WTC11 (cell line): ENCODE measurements around the gene VWA5B1. TPM values are rescaled to one million over a fixed set of nuclear protein-coding genes. Genes with fewer than 3 reads are reported as not detected.
"Not testable (repeated sequence)": the region's sequence is repeated elsewhere in the genome, so short reads cannot be mapped to it uniquely, and the experiment has no call there.

Experiments used
- ATAC-seq: fragments of 200-7000 bp; cut with Tn5 transposase; 2 replicates; pipeline ENCODE4 v1.10.0; 2021; ENCODE audit warnings: mild to moderate bottlenecking, moderate library complexity
- CTCF ChIA-PET: fragments of 300-600 bp; sonication (Branson Sonifier 250); formaldehyde crosslinking; loops from one replicate; lab custom pipeline; 2021; ENCODE audit warnings: antibody characterized with exemption; lab: Charles Lee
- POLR2A ChIA-PET: fragments of 350-600 bp; sonication (Branson Sonifier 250); formaldehyde crosslinking; loops from one replicate; lab custom pipeline; 2021; ENCODE audit warnings: antibody characterized with exemption; lab: Charles Lee
- DNase-seq: peaks from one replicate; pipeline ENCODE4 v3.0.0; 2021; ENCODE audit warnings: low spot score
- H3K27ac Mint-ChIP-seq: 2 replicates; pipeline ENCODE4 v1.8.0; 2021; ENCODE audit warnings: mixed read lengths
- H3K27me3 Mint-ChIP-seq: 2 replicates; pipeline ENCODE4 v1.8.0; 2021; ENCODE audit warnings: low read depth, mild to moderate bottlenecking, moderate library complexity, mixed read lengths
- H3K36me3 Mint-ChIP-seq: 2 replicates; pipeline ENCODE4 v1.8.0; 2021; ENCODE audit warnings: mixed read lengths
- H3K4me1 Mint-ChIP-seq: 2 replicates; pipeline ENCODE4 v1.8.0; 2022; ENCODE audit warnings: mixed read lengths
- H3K4me3 Mint-ChIP-seq: 2 replicates; pipeline ENCODE4 v1.8.0; 2021; ENCODE audit warnings: mild to moderate bottlenecking, moderate library complexity, mixed read lengths
- H3K9me3 Mint-ChIP-seq: 2 replicates; pipeline ENCODE4 v1.8.0; 2021; ENCODE audit warnings: mixed read lengths
- AR ChIP-seq: fragments of 250-450 bp; sonication (Bioruptor Pico); IDR thresholded peaks from 2 replicates; pipeline ENCODE4 v1.9.0; 2021; ENCODE audit warnings: mild to moderate bottlenecking
- CDX4 ChIP-seq: fragments of 250-450 bp; sonication (Bioruptor Pico); IDR thresholded peaks from 2 replicates; pipeline ENCODE4 v1.9.0; 2021; ENCODE audit warnings: moderate library complexity, mild to moderate bottlenecking, inconsistent platforms, borderline replicate concordance
- EMX1 ChIP-seq: fragments of 250-450 bp; sonication (Bioruptor Pico); IDR thresholded peaks from 2 replicates; pipeline ENCODE4 v1.8.0; 2021; ENCODE audit warnings: mild to moderate bottlenecking
- GRHL2 ChIP-seq: fragments of 250-450 bp; sonication (Bioruptor Pico); IDR thresholded peaks from 2 replicates; pipeline ENCODE4 v1.8.0; 2022; ENCODE audit warnings: mild to moderate bottlenecking, moderate library complexity; ENCODE audit not compliant: insufficient replicate concordance, severe bottlenecking
- JAZF1 ChIP-seq: fragments of 250-450 bp; sonication (Bioruptor Pico); IDR thresholded peaks from 2 replicates; pipeline ENCODE4 v1.9.0; 2021; ENCODE audit warnings: moderate library complexity, mild to moderate bottlenecking, inconsistent platforms
- MXD4 ChIP-seq: fragments of 250-450 bp; sonication (Bioruptor Pico); IDR thresholded peaks from 2 replicates; pipeline ENCODE4 v1.8.0; 2021; ENCODE audit warnings: mild to moderate bottlenecking, moderate library complexity, borderline replicate concordance
- MYBL2 ChIP-seq: sonication (generic); formaldehyde crosslinking; IDR thresholded peaks from 2 replicates; pipeline ENCODE4 v1.8.1; 2023; ENCODE audit warnings: mild to moderate bottlenecking, moderate library complexity, missing genetic modification reagents
- NFE2L1 ChIP-seq: sonication (generic); formaldehyde crosslinking; IDR thresholded peaks from 2 replicates; pipeline ENCODE4 v1.8.1; 2023; ENCODE audit warnings: missing genetic modification reagents
- PRRX2 ChIP-seq: fragments of 250-450 bp; sonication (Bioruptor Pico); IDR thresholded peaks from 2 replicates; pipeline ENCODE4 v1.8.0; 2021; ENCODE audit warnings: mild to moderate bottlenecking
- SOX15 ChIP-seq: fragments of 250-450 bp; sonication (Bioruptor Pico); IDR thresholded peaks from 2 replicates; pipeline ENCODE4 v1.9.0; 2021; ENCODE audit warnings: mild to moderate bottlenecking
- TCF7 ChIP-seq: sonication (generic); formaldehyde crosslinking; IDR thresholded peaks from 2 replicates; pipeline ENCODE4 v1.8.0; 2022; ENCODE audit warnings: mild to moderate bottlenecking, low read depth, missing genetic modification reagents, moderate library complexity
- TEAD1 ChIP-seq: sonication (generic); formaldehyde crosslinking; IDR thresholded peaks from 2 replicates; pipeline ENCODE4 v1.8.0; 2022; ENCODE audit warnings: mild to moderate bottlenecking, missing genetic modification reagents
- USF2 ChIP-seq: sonication (generic); formaldehyde crosslinking; IDR thresholded peaks from 2 replicates; pipeline ENCODE4 v1.8.1; 2023; ENCODE audit warnings: mild to moderate bottlenecking, missing genetic modification reagents, moderate library complexity
- ZBTB21 ChIP-seq: sonication (generic); formaldehyde crosslinking; IDR thresholded peaks from 2 replicates; pipeline ENCODE4 v1.8.1; 2023; ENCODE audit warnings: mild to moderate bottlenecking, missing genetic modification reagents, borderline replicate concordance
- ZNF121 ChIP-seq: sonication (generic); formaldehyde crosslinking; IDR thresholded peaks from 2 replicates; pipeline ENCODE4 v1.8.0; 2023; ENCODE audit warnings: missing genetic modification reagents
- ZNF138 ChIP-seq: sonication (generic); formaldehyde crosslinking; conservative IDR thresholded peaks from 2 replicates; pipeline ENCODE4 v1.8.1; 2022; ENCODE audit warnings: mild to moderate bottlenecking, moderate library complexity, missing genetic modification reagents
- ZNF396 ChIP-seq: fragments of 250-450 bp; sonication (Bioruptor Pico); IDR thresholded peaks from 2 replicates; pipeline ENCODE4 v1.8.0; 2021; ENCODE audit warnings: mild to moderate bottlenecking, moderate library complexity, borderline replicate concordance
- total RNA-seq: library from RNA; stranded (reverse); gene quantifications from 3 replicates; pipeline ENCODE4 v1.2.3, GENCODE V29; 2021
- TF ChIP-seq, protein P1 (sequence below): sonication (generic); formaldehyde crosslinking; IDR thresholded peaks from 2 replicates; pipeline ENCODE4 v1.8.1; 2023; ENCODE audit warnings: mild to moderate bottlenecking, missing genetic modification reagents, moderate library complexity
- TF ChIP-seq, protein P2 (sequence below): fragments of 250-450 bp; sonication (Bioruptor Pico); IDR thresholded peaks from 2 replicates; pipeline ENCODE4 v1.9.0; 2021; ENCODE audit warnings: mild to moderate bottlenecking, borderline replicate concordance
- TF ChIP-seq, protein P3 (sequence below): sonication (generic); formaldehyde crosslinking; IDR thresholded peaks from 2 replicates; pipeline ENCODE4 v1.8.0; 2023; ENCODE audit warnings: missing genetic modification reagents

VWA5B1 gene
- total RNA-seq, 1 experiment from 2014 or later = 1.5 TPM

DNA sequence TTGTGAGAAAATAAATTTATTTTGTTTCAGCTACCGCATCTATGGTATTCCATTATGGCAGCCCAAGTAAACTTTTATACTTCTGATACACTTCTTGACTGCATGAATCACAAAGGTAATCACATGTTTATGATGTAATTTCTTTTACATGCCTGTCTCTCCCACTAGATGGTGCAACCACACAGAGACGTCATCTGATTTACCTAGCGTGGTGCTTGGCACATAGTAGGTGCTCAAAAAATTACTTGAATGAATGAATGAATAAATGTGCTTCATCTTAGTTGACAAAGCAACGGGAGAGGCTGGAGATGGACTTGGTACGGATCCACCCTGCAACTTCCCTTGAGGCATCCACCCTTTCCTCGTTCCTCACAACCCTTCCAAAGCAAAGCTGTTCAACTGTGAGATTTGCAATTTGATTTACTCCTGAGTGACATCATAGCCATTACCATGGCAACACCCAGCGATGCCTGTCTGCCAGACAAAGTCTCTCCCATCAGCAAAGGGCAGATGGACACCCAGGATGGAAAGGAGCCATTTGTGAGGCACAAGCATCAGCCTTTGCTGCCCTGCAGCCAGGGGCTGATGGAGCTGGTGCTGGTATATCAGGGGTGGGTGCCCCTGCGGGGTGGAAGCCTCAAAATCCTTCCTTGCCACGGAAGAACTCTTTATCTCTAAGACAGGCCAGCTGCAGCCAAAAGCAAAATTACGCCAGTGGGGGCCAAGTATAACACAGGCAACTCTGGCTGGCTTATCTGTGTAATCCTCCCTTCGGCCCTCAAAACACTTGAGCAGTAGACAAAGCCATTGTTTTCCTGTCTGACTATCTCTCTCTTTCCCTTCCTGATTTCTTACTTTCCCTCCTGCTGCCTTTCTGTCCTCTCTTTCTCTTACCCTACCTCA is 18.9 kb upstream of the VWA5B1 start:
- DNase-seq = no peak
- ATAC-seq = no peak
- H3K27me3 Mint-ChIP-seq = peaks cover 16% of the 10 kb centered on the region
- POLR2A ChIA-PET = no interaction called here
- TF ChIP-seq, protein P1, sequence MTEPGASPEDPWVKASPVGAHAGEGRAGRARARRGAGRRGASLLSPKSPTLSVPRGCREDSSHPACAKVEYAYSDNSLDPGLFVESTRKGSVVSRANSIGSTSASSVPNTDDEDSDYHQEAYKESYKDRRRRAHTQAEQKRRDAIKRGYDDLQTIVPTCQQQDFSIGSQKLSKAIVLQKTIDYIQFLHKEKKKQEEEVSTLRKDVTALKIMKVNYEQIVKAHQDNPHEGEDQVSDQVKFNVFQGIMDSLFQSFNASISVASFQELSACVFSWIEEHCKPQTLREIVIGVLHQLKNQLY (CRISPR knock-in tag) = no peak
- no peak for TF ChIP-seq NFE2L1 (CRISPR knock-in tag)
- no peak for TF ChIP-seq ZBTB21 (CRISPR knock-in tag)
- TF ChIP-seq ZNF121 (CRISPR knock-in tag) = no peak
- no peak for TF ChIP-seq JAZF1 (CRISPR knock-in tag)
- no peak for TF ChIP-seq MXD4 (CRISPR knock-in tag)
- TF ChIP-seq PRRX2 (CRISPR knock-in tag) = no peak
- TF ChIP-seq, protein P2, sequence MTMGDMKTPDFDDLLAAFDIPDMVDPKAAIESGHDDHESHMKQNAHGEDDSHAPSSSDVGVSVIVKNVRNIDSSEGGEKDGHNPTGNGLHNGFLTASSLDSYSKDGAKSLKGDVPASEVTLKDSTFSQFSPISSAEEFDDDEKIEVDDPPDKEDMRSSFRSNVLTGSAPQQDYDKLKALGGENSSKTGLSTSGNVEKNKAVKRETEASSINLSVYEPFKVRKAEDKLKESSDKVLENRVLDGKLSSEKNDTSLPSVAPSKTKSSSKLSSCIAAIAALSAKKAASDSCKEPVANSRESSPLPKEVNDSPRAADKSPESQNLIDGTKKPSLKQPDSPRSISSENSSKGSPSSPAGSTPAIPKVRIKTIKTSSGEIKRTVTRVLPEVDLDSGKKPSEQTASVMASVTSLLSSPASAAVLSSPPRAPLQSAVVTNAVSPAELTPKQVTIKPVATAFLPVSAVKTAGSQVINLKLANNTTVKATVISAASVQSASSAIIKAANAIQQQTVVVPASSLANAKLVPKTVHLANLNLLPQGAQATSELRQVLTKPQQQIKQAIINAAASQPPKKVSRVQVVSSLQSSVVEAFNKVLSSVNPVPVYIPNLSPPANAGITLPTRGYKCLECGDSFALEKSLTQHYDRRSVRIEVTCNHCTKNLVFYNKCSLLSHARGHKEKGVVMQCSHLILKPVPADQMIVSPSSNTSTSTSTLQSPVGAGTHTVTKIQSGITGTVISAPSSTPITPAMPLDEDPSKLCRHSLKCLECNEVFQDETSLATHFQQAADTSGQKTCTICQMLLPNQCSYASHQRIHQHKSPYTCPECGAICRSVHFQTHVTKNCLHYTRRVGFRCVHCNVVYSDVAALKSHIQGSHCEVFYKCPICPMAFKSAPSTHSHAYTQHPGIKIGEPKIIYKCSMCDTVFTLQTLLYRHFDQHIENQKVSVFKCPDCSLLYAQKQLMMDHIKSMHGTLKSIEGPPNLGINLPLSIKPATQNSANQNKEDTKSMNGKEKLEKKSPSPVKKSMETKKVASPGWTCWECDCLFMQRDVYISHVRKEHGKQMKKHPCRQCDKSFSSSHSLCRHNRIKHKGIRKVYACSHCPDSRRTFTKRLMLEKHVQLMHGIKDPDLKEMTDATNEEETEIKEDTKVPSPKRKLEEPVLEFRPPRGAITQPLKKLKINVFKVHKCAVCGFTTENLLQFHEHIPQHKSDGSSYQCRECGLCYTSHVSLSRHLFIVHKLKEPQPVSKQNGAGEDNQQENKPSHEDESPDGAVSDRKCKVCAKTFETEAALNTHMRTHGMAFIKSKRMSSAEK = no peak
- TF ChIP-seq, all 79 proteins: peak for 0
- Mint-ChIP-seq H3K36me3 (no peaks in the 10 kb centered on the region), H3K27ac (no peak overlapping the region), H3K4me1 (peaks cover 10% of the 10 kb centered on the region), H3K4me3 (no peak overlapping the region), H3K9me3 (peaks cover 17% of the 10 kb centered on the region)
- CTCF ChIA-PET = interaction anchor here (1.1 kb wide), 1 partner anchor 59 kb away, joined by 7 read pairs; no protein-coding TSS in a partner anchor

GRCh38 chr1:20273716-20274115 is 17.0 kb upstream of the VWA5B1 start:
- POLR2A ChIA-PET, CTCF ChIA-PET, H3K36me3 Mint-ChIP-seq, ATAC-seq, H3K4me3 Mint-ChIP-seq, H3K4me1 Mint-ChIP-seq, DNase-seq, H3K27ac Mint-ChIP-seq: not testable (repeated sequence)
- Mint-ChIP-seq H3K9me3 (peaks cover 17% of the 10 kb centered on the region), H3K27me3 (peaks cover 26% of the 10 kb centered on the region)

DNA sequence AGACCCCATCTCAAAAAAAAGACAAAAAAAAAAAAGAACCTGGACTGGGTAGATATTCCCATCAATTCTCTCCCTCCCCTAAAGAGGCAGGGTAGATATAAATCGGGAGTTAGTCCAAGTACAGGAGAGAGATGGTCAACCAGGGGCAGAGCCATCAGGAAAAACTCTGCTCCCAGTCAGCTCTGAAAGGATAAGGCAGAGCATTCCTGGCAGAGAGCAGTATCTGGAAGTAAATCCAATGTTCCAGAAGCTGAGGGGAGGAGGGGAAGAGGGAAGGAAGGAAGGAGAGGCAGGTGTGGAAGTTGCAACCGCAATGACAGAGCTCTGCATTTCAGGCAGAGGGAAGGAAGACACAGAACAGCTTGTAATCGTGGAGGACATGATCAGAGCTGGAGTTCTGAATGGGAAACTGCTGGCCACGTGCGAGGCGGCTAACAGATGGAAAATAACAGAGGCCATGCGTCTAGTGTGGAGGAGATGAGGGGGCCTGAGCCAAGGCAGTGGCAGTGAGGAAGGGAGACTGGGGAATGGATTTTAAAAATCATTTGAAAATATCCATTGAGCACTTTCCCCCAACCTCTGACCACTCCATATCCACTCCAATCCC is 15.3 kb upstream of the VWA5B1 start:
- ATAC-seq = no peak
- peaks cover 29% of the 10 kb centered on the region for H3K27me3 Mint-ChIP-seq
- TF ChIP-seq CDX4 (no peak), ZNF121 (CRISPR knock-in tag) (no peak), USF2 (no peak), ZNF396 (CRISPR knock-in tag) (no peak), NFE2L1 (CRISPR knock-in tag) (no peak), TCF7 (CRISPR knock-in tag) (no peak), MYBL2 (CRISPR knock-in tag) (no peak), AR (CRISPR knock-in tag) (no peak), TEAD1 (CRISPR knock-in tag) (no peak), ZBTB21 (CRISPR knock-in tag) (no peak), SOX15 (CRISPR knock-in tag) (no peak), GRHL2 (CRISPR knock-in tag) (no peak), ZNF138 (CRISPR knock-in tag) (no peak), EMX1 (CRISPR knock-in tag) (no peak)
- TF ChIP-seq, protein P3, sequence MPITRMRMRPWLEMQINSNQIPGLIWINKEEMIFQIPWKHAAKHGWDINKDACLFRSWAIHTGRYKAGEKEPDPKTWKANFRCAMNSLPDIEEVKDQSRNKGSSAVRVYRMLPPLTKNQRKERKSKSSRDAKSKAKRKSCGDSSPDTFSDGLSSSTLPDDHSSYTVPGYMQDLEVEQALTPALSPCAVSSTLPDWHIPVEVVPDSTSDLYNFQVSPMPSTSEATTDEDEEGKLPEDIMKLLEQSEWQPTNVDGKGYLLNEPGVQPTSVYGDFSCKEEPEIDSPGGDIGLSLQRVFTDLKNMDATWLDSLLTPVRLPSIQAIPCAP = no peak
- TF ChIP-seq, all 79 proteins: peak for 0
- no peak overlapping the region for H3K4me3 Mint-ChIP-seq
- POLR2A ChIA-PET = interaction anchor here (0.8 kb wide), 1 partner anchor 22 kb away, joined by 4 read pairs; no protein-coding TSS in a partner anchor
- H3K27ac Mint-ChIP-seq = no peak overlapping the region
- H3K36me3 Mint-ChIP-seq = no peaks in the 10 kb centered on the region
- DNase-seq = no peak
- H3K9me3 Mint-ChIP-seq = peaks cover 9% of the 10 kb centered on the region
- CTCF ChIA-PET = interaction anchor here (0.8 kb wide), 1 partner anchor 62 kb away, joined by 3 read pairs; no protein-coding TSS in a partner anchor
- H3K4me1 Mint-ChIP-seq = peaks cover 22% of the 10 kb centered on the region
